ENCODE measurements around the gene FBLN1.

- TF ChIP-seq CTCF (IDR thresholded peaks at IDR 0.05; ENCODE audit: low read length) (no peak), EZH2 (IDR thresholded peaks at IDR 0.05; ENCODE audit: borderline replicate concordance, low read length) (no peak)
These were observed 86.9 kb downstream of the FBLN1 start for GRCh38 chr22:45589556-45589955.

All from OCI-LY1 (cell line).